ENCODE data around the gene SIDT1. TPM values are rescaled to one million over a fixed set of nuclear protein-coding genes. Genes with fewer than 3 reads are reported as not detected.

SIDT1 gene
- total RNA-seq, 2 experiments from 2014 or later = 48.3 to 50.6 TPM

DNA sequence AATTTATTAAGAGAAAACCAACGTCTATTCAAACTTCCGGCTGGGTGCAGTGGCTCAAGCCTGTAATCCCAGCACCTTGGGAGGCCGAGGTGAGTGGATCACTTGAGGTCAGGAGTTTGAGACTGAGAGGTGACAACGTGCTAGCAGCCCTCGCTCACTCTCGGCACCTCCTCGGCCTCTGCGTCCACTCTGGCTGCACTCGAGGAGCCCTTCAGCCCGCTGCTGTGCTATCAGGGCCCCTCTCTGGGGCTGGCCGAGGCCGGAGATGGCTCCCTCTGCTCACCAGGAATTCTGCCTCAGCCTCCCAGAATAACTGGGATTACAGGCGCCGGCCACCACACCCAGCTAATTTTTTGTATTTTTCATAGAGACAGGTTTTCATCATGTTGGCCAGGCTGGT, 105.4 kb downstream of the SIDT1 start:
- Mint-ChIP-seq H3K4me1 (peaks cover 3% of the 10 kb centered on the region), H3K4me3 (no peak overlapping the region), H3K27ac (no peak overlapping the region), H3K36me3 (peaks cover 2% of the 10 kb centered on the region), H3K9me3 (no peaks in the 10 kb centered on the region), H3K27me3 (no peaks in the 10 kb centered on the region)
- no peak for ATAC-seq (ENCODE audit: low read depth)
- POLR2A ChIA-PET = no interaction called here
- DNase-seq = no peak

DNA sequence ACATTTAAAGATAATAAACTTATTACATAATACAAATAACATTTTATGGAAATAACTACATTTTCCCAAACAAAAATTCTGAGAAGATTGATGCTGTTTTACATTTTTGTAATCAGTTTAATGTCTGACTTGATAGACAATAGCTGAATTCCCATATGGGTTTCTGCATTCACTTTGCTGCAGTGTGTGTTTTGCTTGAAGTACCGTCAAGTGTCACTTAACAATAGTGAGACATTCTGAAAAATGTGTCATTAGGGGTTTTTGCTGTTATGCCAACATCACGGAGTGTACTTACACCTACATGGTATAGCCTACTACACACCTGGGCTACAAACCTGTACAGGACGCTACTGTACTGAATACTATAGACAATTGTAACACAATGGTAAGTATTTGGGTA, 106.6 kb downstream of the SIDT1 start:
- no peak overlapping the region for H3K27ac Mint-ChIP-seq
- peaks cover 4% of the 10 kb centered on the region for H3K4me1 Mint-ChIP-seq
- no peaks in the 10 kb centered on the region for H3K27me3 Mint-ChIP-seq
- no peak for ATAC-seq (ENCODE audit: low read depth)
- H3K9me3 Mint-ChIP-seq = peaks cover 4% of the 10 kb centered on the region
- DNase-seq = no peak
- POLR2A ChIA-PET = no interaction called here
- H3K36me3 Mint-ChIP-seq = peaks cover 3% of the 10 kb centered on the region
- H3K4me3 Mint-ChIP-seq = no peak overlapping the region

DNA sequence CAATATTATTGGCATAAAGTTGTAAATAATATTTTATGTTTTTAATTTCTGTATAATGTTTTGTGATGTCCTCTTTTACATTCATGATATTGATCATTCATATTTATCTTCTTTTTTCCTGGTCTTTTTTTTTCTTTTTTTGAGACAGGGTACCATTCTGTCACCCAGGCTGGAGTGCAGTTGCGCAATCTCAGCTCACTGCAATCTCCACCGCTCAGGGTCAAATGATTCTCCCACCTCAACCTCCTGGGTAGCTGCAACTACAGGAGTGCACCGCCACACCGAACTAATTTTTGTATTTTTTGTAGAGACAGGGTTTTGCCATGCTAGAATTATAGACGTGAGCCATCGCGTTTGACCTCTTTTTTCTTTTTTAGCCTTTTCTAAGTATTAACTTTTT, 111.2 kb downstream of the SIDT1 start:
- Mint-ChIP-seq H3K4me1 (peaks cover 4% of the 10 kb centered on the region), H3K9me3 (peaks cover 23% of the 10 kb centered on the region), H3K27ac (no peak overlapping the region), H3K36me3 (peaks cover 29% of the 10 kb centered on the region), H3K27me3 (no peaks in the 10 kb centered on the region), H3K4me3 (no peak overlapping the region)
- ATAC-seq (ENCODE audit: low read depth) (no peak), DNase-seq (no peak)
- POLR2A ChIA-PET = no interaction called here

DNA sequence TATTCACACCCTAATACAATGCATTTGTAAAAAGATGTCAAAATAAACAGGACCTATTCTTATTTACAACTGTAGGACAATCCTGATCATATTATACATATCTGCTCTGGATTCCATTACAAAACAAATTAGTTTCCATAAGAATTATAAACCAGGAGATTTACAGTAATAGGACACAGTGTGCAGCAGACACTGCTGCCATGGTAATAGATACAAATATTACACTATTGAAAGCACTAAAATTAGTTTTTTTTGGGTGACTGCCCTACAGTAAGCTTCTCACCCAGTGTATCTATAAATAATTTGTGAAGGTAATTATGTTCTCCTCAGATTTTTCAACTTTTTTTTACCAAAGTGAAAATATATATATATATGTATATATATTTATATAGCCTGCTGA, 116.2 kb downstream of the SIDT1 start:
- H3K4me3 Mint-ChIP-seq = no peak overlapping the region
- peaks cover 44% of the 10 kb centered on the region for H3K36me3 Mint-ChIP-seq
- peaks cover 23% of the 10 kb centered on the region for H3K9me3 Mint-ChIP-seq
- H3K27me3 Mint-ChIP-seq = no peaks in the 10 kb centered on the region
- DNase-seq (no peak), ATAC-seq (ENCODE audit: low read depth) (no peak)
- peaks cover 2% of the 10 kb centered on the region for H3K4me1 Mint-ChIP-seq
- POLR2A ChIA-PET = no interaction called here
- H3K27ac Mint-ChIP-seq = no peak overlapping the region

DNA sequence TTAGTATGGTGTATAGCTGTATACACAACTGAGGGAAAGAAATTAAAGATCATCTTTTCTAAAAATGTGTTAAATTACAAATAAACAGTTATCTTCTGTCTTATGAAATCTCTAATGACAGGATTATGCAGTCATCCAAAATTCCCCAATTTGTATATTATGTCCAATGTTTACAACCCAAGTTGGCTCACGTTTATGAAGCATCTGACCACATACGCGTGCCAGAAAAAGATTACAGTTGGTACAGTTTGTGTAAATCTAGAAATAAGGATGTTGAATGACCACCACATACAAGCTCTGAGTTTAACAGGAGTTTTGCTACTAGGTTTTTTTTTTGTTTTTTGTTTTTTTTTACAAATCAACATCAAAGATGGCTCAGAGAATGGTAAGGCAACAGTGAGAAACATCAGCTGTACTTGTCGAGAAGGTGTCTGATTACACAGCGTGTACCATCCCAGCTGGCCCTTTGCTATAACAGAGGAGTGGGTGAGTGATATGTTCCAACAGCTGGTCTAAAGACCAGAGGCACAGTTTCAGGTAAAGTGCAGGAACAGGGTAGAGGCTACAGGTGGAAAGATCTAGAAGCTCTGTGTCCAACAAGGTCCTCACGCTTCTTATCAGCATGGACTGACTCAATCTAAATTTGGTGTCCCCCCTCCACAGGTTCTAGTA, 117.0 kb downstream of the SIDT1 start:
- POLR2A ChIA-PET = no interaction called here
- DNase-seq = no peak
- Mint-ChIP-seq H3K4me1 (peaks cover 2% of the 10 kb centered on the region), H3K27me3 (no peaks in the 10 kb centered on the region), H3K27ac (no peak overlapping the region), H3K9me3 (peaks cover 16% of the 10 kb centered on the region), H3K36me3 (peaks cover 41% of the 10 kb centered on the region), H3K4me3 (no peak overlapping the region)
- ATAC-seq (ENCODE audit: low read depth) = no peak

DNA sequence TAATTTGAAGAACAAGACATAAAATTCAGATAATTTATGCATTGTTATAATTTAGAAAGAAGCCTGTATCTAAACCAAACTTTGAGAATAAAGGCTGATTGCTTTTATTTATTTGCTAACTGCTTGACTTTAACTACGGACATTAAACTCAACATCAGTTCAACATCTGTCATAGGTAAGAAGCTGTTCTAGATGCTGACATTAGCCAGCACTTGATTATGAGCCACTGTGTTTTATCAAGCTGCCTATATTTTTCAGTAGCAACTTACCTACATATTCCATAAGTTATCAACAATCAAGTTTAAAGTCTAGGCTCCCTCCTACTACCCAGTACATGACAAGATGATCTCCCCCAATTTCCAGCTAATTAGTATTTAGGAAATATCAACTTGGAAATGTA, 122.0 kb downstream of the SIDT1 start:
- Mint-ChIP-seq H3K9me3 (peaks cover 3% of the 10 kb centered on the region), H3K27ac (no peak overlapping the region), H3K4me1 (peaks cover 3% of the 10 kb centered on the region), H3K27me3 (no peaks in the 10 kb centered on the region), H3K36me3 (peaks cover 48% of the 10 kb centered on the region), H3K4me3 (no peak overlapping the region)
- POLR2A ChIA-PET = no interaction called here
- no peak for ATAC-seq (ENCODE audit: low read depth)
- DNase-seq = no peak

DNA sequence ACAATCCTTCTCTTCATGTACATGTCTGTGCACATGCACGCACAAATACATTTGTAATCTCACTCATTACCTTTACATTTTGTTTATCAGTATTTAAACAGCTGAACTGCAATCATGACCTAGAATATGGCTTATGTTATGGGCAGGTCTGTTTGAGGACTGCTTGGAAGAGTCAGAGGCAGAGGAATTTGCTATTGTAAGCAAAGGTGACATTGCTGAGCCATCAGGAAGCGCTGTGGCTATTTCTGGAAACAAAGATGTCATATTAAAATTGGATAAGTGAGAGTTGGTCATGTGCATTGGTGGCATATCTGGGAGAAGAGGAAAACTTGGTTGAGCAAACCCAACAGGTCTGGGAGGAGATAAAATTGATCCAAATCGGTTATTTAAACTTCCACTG, 122.5 kb downstream of the SIDT1 start:
- Mint-ChIP-seq H3K27ac (no peak overlapping the region), H3K4me1 (peaks cover 3% of the 10 kb centered on the region), H3K36me3 (peaks cover 49% of the 10 kb centered on the region), H3K4me3 (no peak overlapping the region), H3K27me3 (no peaks in the 10 kb centered on the region), H3K9me3 (peaks cover 3% of the 10 kb centered on the region)
- DNase-seq = no peak
- ATAC-seq (ENCODE audit: low read depth) = no peak
- POLR2A ChIA-PET = no interaction called here

DNA sequence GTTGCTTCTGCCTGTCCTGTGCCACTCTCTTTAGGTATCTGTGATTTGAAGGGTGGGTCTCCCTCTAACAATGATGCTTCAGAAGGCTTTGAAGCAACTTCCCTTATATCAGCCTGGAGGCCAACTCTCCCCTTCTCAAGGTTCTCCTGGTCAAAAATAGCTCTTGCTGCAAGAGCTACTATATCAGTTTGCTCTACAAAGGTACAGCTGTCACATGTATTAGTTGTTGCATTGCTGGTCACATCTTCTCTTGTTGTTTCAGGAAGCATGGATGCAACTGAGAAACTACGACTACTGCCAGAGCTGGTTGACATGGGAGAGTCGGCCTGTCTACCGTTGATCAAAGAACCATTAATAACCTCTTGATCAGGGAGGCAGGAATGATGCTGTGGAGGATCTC, 125.8 kb downstream of the SIDT1 start:
- Mint-ChIP-seq H3K4me1 (peaks cover 2% of the 10 kb centered on the region), H3K36me3 (peaks cover 50% of the 10 kb centered on the region), H3K9me3 (peaks cover 3% of the 10 kb centered on the region), H3K4me3 (no peak overlapping the region), H3K27me3 (no peaks in the 10 kb centered on the region), H3K27ac (no peak overlapping the region)
- DNase-seq = no peak
- POLR2A ChIA-PET = no interaction called here
- no peak for ATAC-seq (ENCODE audit: low read depth)

DNA sequence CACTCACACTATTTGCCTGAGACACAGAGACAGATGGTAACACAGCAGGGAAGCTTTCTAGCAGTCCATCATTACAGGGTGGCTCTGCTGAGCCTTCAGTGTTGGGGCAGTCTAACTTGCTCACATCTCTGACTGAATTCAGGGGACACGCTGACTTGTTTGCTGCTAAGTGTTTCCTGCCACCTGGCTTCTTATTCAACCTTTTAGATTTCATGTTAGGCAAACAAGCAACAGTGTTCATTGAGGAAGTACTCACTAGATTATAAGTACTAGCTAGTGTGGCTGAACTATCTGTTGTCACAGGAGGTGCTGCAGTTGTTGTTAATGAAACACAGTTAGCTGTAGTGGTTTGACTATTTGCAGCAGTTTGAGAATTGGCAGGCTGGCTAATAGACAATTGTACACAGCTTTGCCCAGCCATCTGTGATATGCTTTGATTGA, 126.8 kb downstream of the SIDT1 start:
- ATAC-seq (ENCODE audit: low read depth) = no peak
- POLR2A ChIA-PET = no interaction called here
- peaks cover 52% of the 10 kb centered on the region for H3K36me3 Mint-ChIP-seq
- peaks cover 2% of the 10 kb centered on the region for H3K4me1 Mint-ChIP-seq
- H3K4me3 Mint-ChIP-seq = no peak overlapping the region
- no peak overlapping the region for H3K27ac Mint-ChIP-seq
- peaks cover 3% of the 10 kb centered on the region for H3K9me3 Mint-ChIP-seq
- no peak for DNase-seq
- no peaks in the 10 kb centered on the region for H3K27me3 Mint-ChIP-seq

DNA sequence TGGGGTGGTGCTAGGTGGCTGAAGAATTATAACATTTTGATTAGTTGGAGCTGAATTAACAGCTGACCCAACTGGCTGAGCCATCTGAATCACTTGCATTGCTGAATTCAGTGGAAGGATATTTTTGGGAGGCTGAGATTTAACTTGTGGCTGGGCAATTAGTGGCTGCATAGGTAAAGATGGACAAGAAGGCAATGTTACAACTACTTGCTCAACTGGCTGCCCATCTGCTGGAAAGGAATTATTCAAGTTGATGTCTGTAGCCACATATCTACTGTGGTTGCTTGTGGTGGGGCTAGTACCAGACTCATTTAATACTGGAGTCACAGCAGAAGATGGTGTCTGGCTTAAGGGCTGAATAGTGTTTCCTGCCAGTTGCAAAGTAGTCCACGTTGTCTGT, 127.6 kb downstream of the SIDT1 start:
- Mint-ChIP-seq H3K4me3 (no peak overlapping the region), H3K27ac (no peak overlapping the region), H3K36me3 (peaks cover 55% of the 10 kb centered on the region), H3K27me3 (no peaks in the 10 kb centered on the region), H3K4me1 (peaks cover 5% of the 10 kb centered on the region), H3K9me3 (peaks cover 3% of the 10 kb centered on the region)
- POLR2A ChIA-PET = no interaction called here
- ATAC-seq (ENCODE audit: low read depth) = no peak
- no peak for DNase-seq

DNA sequence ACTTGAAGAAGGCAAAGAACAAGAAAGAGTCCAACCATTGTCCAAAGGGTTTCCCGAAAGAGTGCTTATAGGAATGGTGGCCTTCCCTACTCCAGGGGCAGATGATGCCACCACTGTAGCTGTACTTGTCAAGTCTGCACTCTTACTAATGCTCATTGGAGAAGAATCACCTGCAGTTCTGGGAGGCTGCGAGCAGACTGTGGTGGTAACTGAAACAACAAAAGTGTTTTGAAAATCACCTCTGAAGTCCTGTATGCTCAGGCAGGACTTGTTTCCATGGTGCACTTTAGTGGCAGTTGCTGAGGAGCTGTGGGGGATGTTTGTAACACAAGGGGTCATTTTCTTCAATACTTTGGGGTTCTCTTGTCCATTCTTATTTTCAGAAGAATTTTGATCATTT, 128.1 kb downstream of the SIDT1 start:
- peaks cover 3% of the 10 kb centered on the region for H3K9me3 Mint-ChIP-seq
- POLR2A ChIA-PET = no interaction called here
- H3K4me1 Mint-ChIP-seq = peaks cover 7% of the 10 kb centered on the region
- ATAC-seq (ENCODE audit: low read depth) (no peak), DNase-seq (no peak)
- H3K27me3 Mint-ChIP-seq = no peaks in the 10 kb centered on the region
- peaks cover 53% of the 10 kb centered on the region for H3K36me3 Mint-ChIP-seq
- no peak overlapping the region for H3K4me3 Mint-ChIP-seq
- no peak overlapping the region for H3K27ac Mint-ChIP-seq

DNA sequence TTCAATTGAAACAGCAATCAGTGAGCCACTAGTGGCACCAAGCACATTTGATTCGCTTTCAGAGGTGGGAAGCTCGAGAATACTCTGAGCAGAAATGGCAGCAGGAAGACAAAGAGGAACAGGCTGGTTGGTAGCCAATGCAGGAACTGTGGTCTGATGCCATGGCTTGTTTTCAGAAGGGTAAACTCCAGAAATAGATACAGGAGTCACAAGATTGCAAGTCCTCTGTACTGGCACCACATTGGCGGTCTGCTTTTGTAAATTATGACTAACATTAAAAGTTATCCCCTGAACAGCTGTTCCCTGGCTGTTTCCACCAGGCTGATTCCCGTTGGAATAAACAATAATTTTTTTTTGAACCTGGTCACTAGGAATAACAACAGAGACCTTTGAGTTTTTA, 128.5 kb downstream of the SIDT1 start:
- no peak overlapping the region for H3K27ac Mint-ChIP-seq

DNA sequence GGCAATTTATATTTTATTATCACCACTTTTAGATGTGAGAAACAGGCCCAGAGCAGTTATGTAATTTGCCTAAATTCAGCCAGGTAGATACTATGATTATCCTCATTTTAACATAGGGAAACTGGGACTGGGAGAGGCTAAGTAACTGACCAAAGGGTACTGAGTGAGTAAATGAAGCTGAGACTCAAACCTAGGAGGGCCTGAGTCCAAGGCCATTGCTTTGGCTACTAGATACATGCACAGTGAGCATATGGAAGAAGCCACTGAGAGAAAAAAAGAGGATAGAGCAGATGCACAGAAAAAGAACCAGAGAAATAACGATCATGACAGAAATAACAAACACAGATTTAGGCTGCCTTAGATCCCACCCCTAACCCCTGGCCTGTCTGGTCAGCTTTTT, 130.5 kb downstream of the SIDT1 start:
- peaks cover 37% of the 10 kb centered on the region for H3K36me3 Mint-ChIP-seq

More for the DNA sequence above, 128.5 kb downstream of the SIDT1 start:
- Mint-ChIP-seq H3K36me3 (peaks cover 49% of the 10 kb centered on the region), H3K4me1 (peaks cover 7% of the 10 kb centered on the region), H3K27me3 (no peaks in the 10 kb centered on the region), H3K4me3 (no peak overlapping the region), H3K9me3 (peaks cover 3% of the 10 kb centered on the region)
- POLR2A ChIA-PET = no interaction called here
- ATAC-seq (ENCODE audit: low read depth) (no peak), DNase-seq (no peak)

DNA sequence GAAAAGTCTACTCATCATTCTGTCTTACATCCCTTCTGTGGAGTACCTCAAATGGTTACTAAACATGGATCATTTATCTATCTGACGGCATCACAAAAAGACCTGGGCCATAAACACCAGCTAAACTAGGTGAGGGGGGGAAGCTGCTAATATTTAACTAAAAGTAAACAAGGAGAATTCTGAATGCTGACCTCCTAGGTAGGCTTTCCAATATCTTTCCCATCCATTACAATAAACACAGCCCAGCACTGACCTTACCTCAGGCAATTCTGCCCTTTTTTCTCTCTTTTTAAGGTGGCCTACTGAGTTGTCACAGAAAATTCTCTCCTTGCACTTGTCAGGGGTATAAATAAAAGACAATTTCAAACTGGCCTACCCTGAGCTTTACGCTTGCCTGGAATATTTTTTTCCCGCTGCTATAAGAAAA, 131.0 kb downstream of the SIDT1 start:
- Mint-ChIP-seq H3K36me3 (peaks cover 36% of the 10 kb centered on the region), H3K27ac (no peak overlapping the region), H3K4me1 (peaks cover 18% of the 10 kb centered on the region), H3K4me3 (no peak overlapping the region), H3K9me3 (no peaks in the 10 kb centered on the region), H3K27me3 (no peaks in the 10 kb centered on the region)
- DNase-seq (no peak), ATAC-seq (ENCODE audit: low read depth) (no peak)
- POLR2A ChIA-PET = no interaction called here

More for the DNA sequence above, 130.5 kb downstream of the SIDT1 start:
- no peak overlapping the region for H3K4me3 Mint-ChIP-seq
- POLR2A ChIA-PET = no interaction called here
- no peak for DNase-seq
- no peaks in the 10 kb centered on the region for H3K9me3 Mint-ChIP-seq
- H3K4me1 Mint-ChIP-seq = peaks cover 16% of the 10 kb centered on the region
- no peaks in the 10 kb centered on the region for H3K27me3 Mint-ChIP-seq
- no peak overlapping the region for H3K27ac Mint-ChIP-seq
- ATAC-seq (ENCODE audit: low read depth) = no peak

DNA sequence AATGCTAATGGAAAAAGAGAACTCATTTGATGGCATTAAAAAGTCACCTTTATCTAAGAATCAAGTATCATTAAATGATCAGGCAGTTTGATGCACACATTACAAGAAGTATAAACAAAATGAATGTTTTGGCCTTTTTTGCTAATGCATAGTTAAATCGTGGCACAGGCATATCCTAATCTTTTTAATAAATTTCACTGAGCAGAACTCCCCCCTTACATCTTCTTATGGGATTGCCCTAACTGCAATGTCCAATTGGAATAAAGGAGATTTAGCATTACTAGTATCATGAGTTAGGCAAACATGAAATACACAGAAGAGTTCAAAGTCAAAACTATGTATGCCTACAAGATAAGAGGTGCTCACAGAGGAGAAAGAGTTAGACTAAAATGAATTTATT, 131.4 kb downstream of the SIDT1 start:
- H3K4me1 Mint-ChIP-seq = peaks cover 18% of the 10 kb centered on the region
- no peak overlapping the region for H3K4me3 Mint-ChIP-seq
- H3K27me3 Mint-ChIP-seq = no peaks in the 10 kb centered on the region
- no peaks in the 10 kb centered on the region for H3K9me3 Mint-ChIP-seq
- POLR2A ChIA-PET = no interaction called here
- DNase-seq = no peak
- peaks cover 37% of the 10 kb centered on the region for H3K36me3 Mint-ChIP-seq
- ATAC-seq (ENCODE audit: low read depth) = no peak
- no peak overlapping the region for H3K27ac Mint-ChIP-seq
